GM12864 (cell line): ENCODE data around the gene NRG2.

Experiments
- DNase-seq: peaks from one replicate; pipeline ENCODE4 v3.0.0-alpha.2; 2011; ENCODE audit warnings: low read depth
- H3K4me3 ChIP-seq: 2 replicates; pipeline ENCODE4 v1.5.1; 2011; ENCODE audit warnings: mild to moderate bottlenecking, low read depth, low read length, control low read depth
- CTCF ChIP-seq: IDR thresholded peaks from 2 replicates; pipeline ENCODE4 v1.5.1; 2011; ENCODE audit warnings: low read depth, mild to moderate bottlenecking, moderate library complexity, low read length, control low read depth, inconsistent platforms; ENCODE audit errors: missing control alignments

NRG2 gene

GRCh38 chr5:139985733-139986132 lies 57.4 kb downstream of the NRG2 start:
- no peak for DNase-seq
- TF ChIP-seq CTCF, result no peak
- H3K4me3 ChIP-seq, result no peak overlapping the region

GRCh38 chr5:139985290-139985689 lies 57.8 kb downstream of the NRG2 start:
- TF ChIP-seq CTCF, result no peak
- H3K4me3 ChIP-seq, result no peak overlapping the region

GRCh38 chr5:139984816-139985215 lies 58.3 kb downstream of the NRG2 start:
- H3K4me3 ChIP-seq, result no peak overlapping the region
- no peak for TF ChIP-seq CTCF
- no peak for DNase-seq

More at GRCh38 chr5:139985290-139985689, 57.8 kb downstream of the NRG2 start:
- no peak for DNase-seq

GRCh38 chr5:139982975-139983240 lies 60.2 kb downstream of the NRG2 start:
- no peak for TF ChIP-seq CTCF
- H3K4me3 ChIP-seq, result no peak overlapping the region
- DNase-seq, result no peak

GRCh38 chr5:139982157-139982974 lies 60.7 kb downstream of the NRG2 start:
- no peak overlapping the region for H3K4me3 ChIP-seq
- no peak for DNase-seq
- TF ChIP-seq CTCF, result no peak

- no peak for TF ChIP-seq CTCF
- H3K4me3 ChIP-seq, result no peak overlapping the region
- DNase-seq, result no peak
Measured at GRCh38 chr5:139980765-139981164, 62.3 kb downstream of the NRG2 start.

GRCh38 chr5:139979943-139980342 lies 63.2 kb downstream of the NRG2 start:
- DNase-seq, result no peak
- no peak for TF ChIP-seq CTCF
- H3K4me3 ChIP-seq, result no peak overlapping the region
